IgD-negative memory B cell (primary cell): Measurements from ENCODE around the gene OTC. TPM values are rescaled to one million over a fixed set of nuclear protein-coding genes. Genes with fewer than 3 reads are reported as not detected.

Experiments used
- H3K27ac Mint-ChIP-seq, 3 donors: one replicate each; pipeline ENCODE4 v1.8.0; 2020 to 2022; ENCODE audit warnings: mild to moderate bottlenecking in 3 of 3, mixed read lengths in 3 of 3, moderate library complexity in 1 of 3
- H3K27me3 Mint-ChIP-seq: one replicate; pipeline ENCODE4 v1.8.0; 2021; ENCODE audit warnings: mixed read lengths
- H3K36me3 Mint-ChIP-seq: one replicate; pipeline ENCODE4 v1.8.0; 2020; ENCODE audit warnings: mild to moderate bottlenecking, mixed read lengths
- H3K4me1 Mint-ChIP-seq, 3 donors: one replicate each; pipeline ENCODE4 v1.8.0; 2020 to 2022; ENCODE audit warnings: mixed read lengths in 3 of 3, mild to moderate bottlenecking in 1 of 3
- H3K4me3 Mint-ChIP-seq, 4 donors: one replicate each; pipeline ENCODE4 v1.8.0; 2020 to 2022; ENCODE audit warnings: mild to moderate bottlenecking in 4 of 4, mixed read lengths in 4 of 4, moderate library complexity in 3 of 4
- H3K9me3 Mint-ChIP-seq, 3 donors: one replicate each; pipeline ENCODE4 v1.8.0; 2020 to 2021; ENCODE audit warnings: mixed read lengths in 3 of 3, mild to moderate bottlenecking in 1 of 3
- polyA plus RNA-seq: library from polyadenylated mRNA; unstranded; fragments of 300-500 nt; fragmentation: Illumina TruSeq; gene quantifications from one replicate; pipeline ENCODE4 v1.2.3, GENCODE V29; 2021

The OTC gene
- polyA plus RNA-seq: not detected

- no peak within 1 kb of the TSS for H3K27ac Mint-ChIP-seq
Observed at GRCh38 chrX:38352362-38352761, at the start of gene OTC. OTC (plus strand) TSS chrX:38352604; CDS start chrX:38352697, 93 bp downstream.

GRCh38 chrX:38304010-38304409, 48.4 kb upstream of the OTC start:
- Mint-ChIP-seq H3K27me3 (no peaks in the 10 kb centered on the region), H3K36me3 (peaks cover 5% of the 10 kb centered on the region), H3K4me3 (no peak overlapping the region), H3K27ac (no peak overlapping the region), H3K9me3 (no peaks in the 10 kb centered on the region), H3K4me1 (no peaks in the 10 kb centered on the region)

More at GRCh38 chrX:38352362-38352761, at the start of gene OTC:
- H3K36me3 Mint-ChIP-seq: no peaks in the 10 kb centered on the region
- peaks cover 16% of the 10 kb centered on the region for H3K27me3 Mint-ChIP-seq
- H3K4me1 Mint-ChIP-seq: no peaks in the 10 kb centered on the region
- H3K4me3 Mint-ChIP-seq: no peak within 1 kb of the TSS
- no peaks in the 10 kb centered on the region for H3K9me3 Mint-ChIP-seq

- H3K4me3 Mint-ChIP-seq: no peak overlapping the region
- no peak overlapping the region for H3K27ac Mint-ChIP-seq
- H3K4me1 Mint-ChIP-seq: no peaks in the 10 kb centered on the region
Observed at GRCh38 chrX:38305971-38306370, 46.4 kb upstream of the OTC start.

GRCh38 chrX:38311743-38312142, 40.7 kb upstream of the OTC start:
- Mint-ChIP-seq H3K27me3 (no peaks in the 10 kb centered on the region), H3K4me1 (no peaks in the 10 kb centered on the region), H3K4me3 (no peak overlapping the region), H3K9me3 (peaks cover 0 to 2% (median 0%) of the 10 kb centered on the region in 3 donors), H3K36me3 (peaks cover 7% of the 10 kb centered on the region), H3K27ac (no peak overlapping the region)

More at GRCh38 chrX:38305971-38306370, 46.4 kb upstream of the OTC start:
- Mint-ChIP-seq H3K27me3 (no peaks in the 10 kb centered on the region), H3K9me3 (no peaks in the 10 kb centered on the region), H3K36me3 (peaks cover 5% of the 10 kb centered on the region)

GRCh38 chrX:38312436-38312835, 40.0 kb upstream of the OTC start:
- Mint-ChIP-seq H3K9me3 (peaks cover 0 to 2% (median 0%) of the 10 kb centered on the region in 3 donors), H3K36me3 (peaks cover 7% of the 10 kb centered on the region), H3K27me3 (no peaks in the 10 kb centered on the region), H3K4me1 (no peaks in the 10 kb centered on the region), H3K27ac (no peak overlapping the region), H3K4me3 (no peak overlapping the region)

- Mint-ChIP-seq H3K9me3 (peaks cover 0 to 2% (median 0%) of the 10 kb centered on the region in 3 donors), H3K27me3 (no peaks in the 10 kb centered on the region), H3K36me3 (peaks cover 7% of the 10 kb centered on the region), H3K4me3 (no peak overlapping the region), H3K4me1 (no peaks in the 10 kb centered on the region), H3K27ac (no peak overlapping the region)
Observed at GRCh38 chrX:38313190-38313589, 39.2 kb upstream of the OTC start.

GRCh38 chrX:38315186-38315585, 37.2 kb upstream of the OTC start:
- Mint-ChIP-seq H3K9me3 (peaks cover 0 to 2% (median 0%) of the 10 kb centered on the region in 3 donors), H3K4me3 (no peak overlapping the region), H3K4me1 (no peaks in the 10 kb centered on the region), H3K36me3 (peaks cover 7% of the 10 kb centered on the region), H3K27ac (no peak overlapping the region), H3K27me3 (no peaks in the 10 kb centered on the region)

- Mint-ChIP-seq H3K9me3 (peaks cover 0 to 2% (median 0%) of the 10 kb centered on the region in 3 donors), H3K27me3 (no peaks in the 10 kb centered on the region), H3K4me3 (no peak overlapping the region), H3K27ac (no peak overlapping the region), H3K36me3 (peaks cover 7% of the 10 kb centered on the region), H3K4me1 (no peaks in the 10 kb centered on the region)
Observed at GRCh38 chrX:38318196-38318595, 34.2 kb upstream of the OTC start.

GRCh38 chrX:38318606-38319005, 33.8 kb upstream of the OTC start:
- Mint-ChIP-seq H3K27ac (no peak overlapping the region), H3K36me3 (peaks cover 7% of the 10 kb centered on the region), H3K9me3 (peaks cover 0 to 2% (median 0%) of the 10 kb centered on the region in 3 donors), H3K4me3 (no peak overlapping the region), H3K4me1 (no peaks in the 10 kb centered on the region), H3K27me3 (no peaks in the 10 kb centered on the region)

- no peaks in the 10 kb centered on the region for H3K9me3 Mint-ChIP-seq
- H3K4me3 Mint-ChIP-seq: no peak overlapping the region
- no peak overlapping the region for H3K27ac Mint-ChIP-seq
- peaks cover 3% of the 10 kb centered on the region for H3K36me3 Mint-ChIP-seq
- H3K4me1 Mint-ChIP-seq: peaks cover 0 to 5% (median 4%) of the 10 kb centered on the region in 3 donors
- H3K27me3 Mint-ChIP-seq: no peaks in the 10 kb centered on the region
Observed at GRCh38 chrX:38320819-38321218, 31.6 kb upstream of the OTC start.

GRCh38 chrX:38326086-38326485, 26.3 kb upstream of the OTC start:
- Mint-ChIP-seq H3K4me1 (peaks cover 4 to 12% (median 9%) of the 10 kb centered on the region in 3 donors), H3K27me3 (peaks cover 2% of the 10 kb centered on the region), H3K9me3 (no peaks in the 10 kb centered on the region)

GRCh38 chrX:38327007-38327774, 25.2 kb upstream of the OTC start, which contains the start of gene RPGR:
RPGR (minus strand) TSS chrX:38327509; CDS start chrX:38327367, 142 bp downstream.
- H3K4me1 Mint-ChIP-seq: peaks cover 4 to 12% (median 9%) of the 10 kb centered on the region in 3 donors
- H3K4me3 Mint-ChIP-seq: peak within 1 kb of the TSS; percentile 90 to 97 (median 96)
- no peaks in the 10 kb centered on the region for H3K9me3 Mint-ChIP-seq
- H3K36me3 Mint-ChIP-seq: no peaks in the 10 kb centered on the region
- peak within 1 kb of the TSS; percentile 97 to 98 (median 98) for H3K27ac Mint-ChIP-seq
- H3K27me3 Mint-ChIP-seq: peaks cover 2% of the 10 kb centered on the region

More at GRCh38 chrX:38326086-38326485, 26.3 kb upstream of the OTC start:
- Mint-ChIP-seq H3K27ac (peak overlapping the region; percentile 97 to 98 (median 98)), H3K4me3 (peak overlapping the region; percentile 90 to 97 (median 96)), H3K36me3 (no peaks in the 10 kb centered on the region)

- H3K4me1 Mint-ChIP-seq: peaks cover 4 to 12% (median 9%) of the 10 kb centered on the region in 3 donors
- H3K27me3 Mint-ChIP-seq: peaks cover 2% of the 10 kb centered on the region
- H3K27ac Mint-ChIP-seq: peak overlapping the region; percentile 97 to 98 (median 98)
- no peaks in the 10 kb centered on the region for H3K36me3 Mint-ChIP-seq
- H3K9me3 Mint-ChIP-seq: no peaks in the 10 kb centered on the region
- H3K4me3 Mint-ChIP-seq: peak overlapping the region; percentile 90 to 97 (median 96)
Observed at GRCh38 chrX:38327775-38328081, 24.7 kb upstream of the OTC start.

GRCh38 chrX:38332505-38332904, 19.9 kb upstream of the OTC start:
- no peak overlapping the region for H3K27ac Mint-ChIP-seq
- H3K36me3 Mint-ChIP-seq: no peaks in the 10 kb centered on the region
- peaks cover 4 to 12% (median 6%) of the 10 kb centered on the region in 3 donors for H3K4me1 Mint-ChIP-seq
- H3K4me3 Mint-ChIP-seq: no peak overlapping the region
- no peaks in the 10 kb centered on the region for H3K9me3 Mint-ChIP-seq
- peaks cover 6% of the 10 kb centered on the region for H3K27me3 Mint-ChIP-seq

- no peaks in the 10 kb centered on the region for H3K36me3 Mint-ChIP-seq
- no peak overlapping the region for H3K27ac Mint-ChIP-seq
- H3K9me3 Mint-ChIP-seq: no peaks in the 10 kb centered on the region
- H3K4me1 Mint-ChIP-seq: peaks cover 4 to 5% (median 4%) of the 10 kb centered on the region in 3 donors
- H3K27me3 Mint-ChIP-seq: peaks cover 4% of the 10 kb centered on the region
- H3K4me3 Mint-ChIP-seq: no peak overlapping the region
Observed at GRCh38 chrX:38335382-38335781, 17.0 kb upstream of the OTC start.
